Activated CD4-positive, alpha-beta T cell treated with anti-CD3 and anti-CD28 coated beads, Interleukin-2, amount 50 U/mL, for 48 hours (primary cell): ENCODE measurements around the gene SCYGR6.

ENCODE experiments used
- DNase-seq, 2 experiments: peaks; one replicate each; pipeline ENCODE4 v3.0.0-alpha.2; 2020

SCYGR6 gene

DNA sequence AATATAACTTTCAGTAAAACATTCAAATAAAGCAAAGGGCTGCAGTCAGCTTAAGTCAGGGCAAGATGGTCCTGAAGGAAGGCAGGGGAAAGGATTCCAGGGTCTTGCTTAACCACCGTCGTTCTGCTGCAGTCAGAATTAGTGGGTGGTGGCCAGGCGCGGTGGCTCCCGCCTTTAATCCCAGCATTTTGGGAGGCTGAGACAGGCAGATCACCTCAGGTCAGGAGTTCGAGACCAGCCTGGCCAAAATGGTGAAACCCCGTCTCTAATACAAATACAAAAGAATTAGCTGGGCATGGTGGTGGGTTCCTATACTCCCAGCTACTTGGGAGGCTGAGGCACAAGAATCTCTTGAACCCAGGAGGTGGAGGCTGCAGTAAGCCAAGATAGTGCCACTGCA lies 13.6 kb downstream of the SCYGR6 start:
- no peak for DNase-seq

DNA sequence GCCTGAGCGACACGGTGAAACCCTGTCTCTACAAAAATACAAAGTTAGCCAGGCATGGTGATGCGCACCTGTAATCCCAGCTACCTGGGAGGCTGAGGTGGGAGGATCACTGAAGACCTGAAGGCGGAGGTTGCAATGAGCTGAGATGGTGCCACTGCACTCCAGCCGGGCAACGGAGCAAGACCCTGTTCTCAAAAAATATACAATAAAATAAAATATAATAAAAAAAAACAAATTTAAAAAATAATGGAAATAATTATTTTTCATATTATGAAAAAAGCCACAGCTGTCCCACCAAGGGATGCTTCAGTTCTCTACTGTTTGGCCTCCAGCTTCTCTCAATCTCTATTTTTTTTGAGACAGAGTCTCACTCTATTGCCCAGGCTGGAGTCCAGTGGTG lies 17.2 kb downstream of the SCYGR6 start:
- no peak for DNase-seq

DNA sequence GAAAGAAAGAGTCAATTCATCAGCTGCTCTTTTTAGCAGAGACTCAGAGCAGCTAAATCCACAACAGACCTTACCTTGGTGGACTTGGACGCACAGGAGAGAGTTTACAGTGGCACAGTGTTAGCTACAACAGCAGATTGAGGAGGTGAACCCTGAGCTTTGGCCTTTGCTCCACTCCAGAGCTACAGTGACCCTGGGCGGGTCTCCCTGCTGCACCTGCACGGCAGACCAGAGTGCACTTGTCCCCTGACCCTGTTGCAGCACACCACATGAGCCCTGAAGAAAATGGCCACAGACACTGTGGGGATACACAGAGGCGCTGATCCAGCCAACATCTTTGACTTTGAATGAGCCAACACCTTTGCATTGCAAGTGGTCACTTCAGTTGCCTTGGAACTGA lies 17.7 kb downstream of the SCYGR6 start:
- no peak for DNase-seq

DNA sequence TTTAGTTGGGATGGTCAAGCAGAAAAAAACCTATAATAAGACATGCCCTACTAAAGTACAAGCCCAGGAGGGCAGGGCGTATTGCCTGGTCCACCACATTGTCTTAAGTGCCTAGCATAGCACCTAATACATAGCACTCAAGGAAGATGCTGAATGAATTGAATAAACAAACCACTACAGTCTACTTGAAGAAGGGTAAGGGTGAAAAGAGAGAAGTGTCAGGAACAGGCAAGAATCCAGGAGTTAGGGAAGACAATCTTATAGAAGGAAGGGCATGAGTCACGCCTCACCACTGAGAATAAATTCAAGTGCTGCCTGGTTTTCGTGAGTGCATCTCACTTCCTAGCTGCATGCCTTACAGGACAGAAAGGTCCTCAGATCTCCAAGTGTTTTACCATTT lies 20.6 kb downstream of the SCYGR6 start:
- no peak for DNase-seq

DNA sequence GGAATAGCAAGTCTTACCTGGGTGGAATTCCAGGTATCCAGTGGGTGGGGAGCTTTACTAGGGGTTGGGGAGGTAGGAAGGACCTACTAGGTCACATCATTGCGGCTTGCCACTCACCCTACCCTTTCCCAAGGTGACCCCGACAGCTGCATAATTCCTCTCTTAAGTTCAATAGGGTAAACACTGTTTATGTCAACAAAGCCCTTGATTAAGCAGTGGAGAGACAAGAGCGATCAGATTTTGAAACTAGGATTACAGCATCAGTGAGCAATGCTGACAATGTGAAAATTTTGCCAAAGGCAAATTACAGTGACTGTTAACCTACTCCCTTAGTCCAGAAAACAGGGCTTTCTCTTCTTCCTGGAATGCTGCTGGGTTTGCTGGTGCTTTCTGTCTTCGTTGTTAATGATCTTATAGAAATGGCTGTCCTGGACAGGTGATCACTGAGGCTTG lies 21.3 kb downstream of the SCYGR6 start:
- DNase-seq, result no peak

DNA sequence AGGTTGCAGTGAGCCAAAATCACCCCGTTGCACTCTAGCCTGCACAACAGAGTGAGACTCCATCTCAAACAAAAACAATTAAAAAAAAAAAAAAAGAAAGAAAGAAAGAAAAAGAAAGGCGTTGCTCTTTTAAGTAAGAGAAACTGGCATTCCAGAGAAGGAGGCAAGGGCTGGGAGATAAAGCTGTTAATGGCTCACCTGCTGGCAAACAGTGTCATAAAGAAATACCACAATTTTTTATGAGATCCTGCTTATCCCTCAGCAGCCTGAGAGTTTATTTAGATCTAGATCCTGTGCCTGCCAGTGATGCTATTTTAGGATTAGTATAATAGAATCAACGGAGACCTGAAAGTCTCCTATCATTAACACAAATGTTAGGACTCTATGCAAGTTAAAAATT lies 23.0 kb downstream of the SCYGR6 start:
- DNase-seq, result no peak

DNA sequence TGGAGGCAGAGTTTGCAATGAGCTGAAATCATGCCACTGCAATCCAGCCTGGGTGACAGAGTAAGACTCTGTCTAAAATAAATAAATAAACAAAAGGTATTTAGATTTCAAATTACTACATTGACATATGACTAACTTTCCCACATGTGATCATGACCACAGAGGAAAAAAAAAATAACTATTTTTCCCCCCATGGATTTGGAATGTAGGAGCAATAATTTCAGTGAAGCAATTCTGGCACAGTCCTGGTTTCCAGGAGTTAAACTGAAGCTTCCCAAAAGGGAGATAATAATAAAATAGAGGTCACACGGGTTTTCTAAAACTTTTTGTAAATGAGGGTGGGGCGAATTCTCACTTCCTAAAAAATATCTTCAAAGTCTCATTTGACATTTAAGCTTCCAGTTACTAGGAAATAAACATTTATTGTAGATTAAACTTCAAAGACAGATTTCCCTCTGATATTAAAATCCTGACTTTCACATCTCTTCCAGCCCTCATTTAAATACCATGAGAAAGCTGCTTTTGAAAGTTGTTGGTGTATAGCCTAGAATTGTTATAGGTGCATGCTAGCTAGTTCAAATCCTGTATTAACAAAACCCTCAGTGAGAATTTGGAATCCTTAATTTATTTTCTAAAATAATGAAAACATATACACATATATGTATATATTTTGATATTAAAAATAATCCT lies 27.4 kb downstream of the SCYGR6 start:
- DNase-seq, result no peak

DNA sequence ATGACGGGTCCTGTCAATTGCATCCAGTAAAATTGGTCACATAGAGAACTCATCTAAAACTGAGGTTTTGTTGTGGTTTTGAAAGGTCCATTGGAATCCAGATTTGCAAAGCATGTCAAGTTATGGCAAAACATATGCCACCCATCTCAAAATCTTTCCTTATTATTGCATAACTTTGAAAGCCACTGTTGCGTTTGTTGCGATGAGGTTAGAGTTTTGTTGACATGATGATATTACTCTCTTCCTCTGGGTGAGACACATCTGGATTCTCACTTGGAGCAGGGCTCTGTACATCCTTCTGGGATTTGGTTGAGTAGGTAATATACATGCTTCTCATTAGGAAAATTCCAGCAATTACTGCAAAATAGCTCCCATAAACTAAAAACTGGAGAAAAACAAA lies 37.4 kb downstream of the SCYGR6 start:
- no peak for DNase-seq

DNA sequence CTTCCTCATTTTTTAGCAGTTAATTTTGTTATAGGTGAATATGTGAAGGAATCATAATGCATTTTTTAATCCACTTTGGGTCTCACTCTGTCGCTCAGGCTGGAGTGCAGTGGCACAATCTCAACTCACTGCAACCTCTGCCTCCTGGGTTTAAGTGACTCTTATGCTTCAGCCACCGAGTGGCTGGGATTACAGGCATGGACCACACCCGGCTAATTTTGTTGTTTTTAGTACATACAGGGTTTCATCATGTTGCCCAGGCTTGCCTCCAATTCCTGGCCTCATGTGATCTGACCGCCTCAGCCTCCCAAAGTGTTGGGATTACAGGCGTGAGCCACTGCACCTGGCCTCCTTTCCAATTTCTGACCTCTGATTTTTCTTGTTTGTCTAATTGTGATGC lies 40.3 kb downstream of the SCYGR6 start:
- DNase-seq, result no peak

DNA sequence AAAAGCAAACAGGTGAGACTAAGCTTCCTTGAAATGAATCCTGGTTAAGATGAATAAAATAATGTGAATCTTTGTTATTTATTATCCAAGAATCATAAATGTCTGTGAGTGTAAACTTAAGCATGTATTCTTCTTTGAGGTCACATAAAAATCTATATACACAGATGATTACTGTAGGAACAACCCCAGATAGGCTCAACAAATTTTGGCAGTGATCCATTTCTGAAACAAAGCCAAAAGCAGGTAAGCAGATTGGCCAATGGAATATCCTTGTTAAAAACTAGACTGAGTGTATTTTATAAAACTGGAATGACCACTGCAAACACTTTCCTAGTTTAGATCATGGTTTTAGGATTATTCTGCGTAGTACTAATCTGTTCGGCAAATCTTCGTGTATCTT lies 46.6 kb downstream of the SCYGR6 start:
- no peak for DNase-seq

DNA sequence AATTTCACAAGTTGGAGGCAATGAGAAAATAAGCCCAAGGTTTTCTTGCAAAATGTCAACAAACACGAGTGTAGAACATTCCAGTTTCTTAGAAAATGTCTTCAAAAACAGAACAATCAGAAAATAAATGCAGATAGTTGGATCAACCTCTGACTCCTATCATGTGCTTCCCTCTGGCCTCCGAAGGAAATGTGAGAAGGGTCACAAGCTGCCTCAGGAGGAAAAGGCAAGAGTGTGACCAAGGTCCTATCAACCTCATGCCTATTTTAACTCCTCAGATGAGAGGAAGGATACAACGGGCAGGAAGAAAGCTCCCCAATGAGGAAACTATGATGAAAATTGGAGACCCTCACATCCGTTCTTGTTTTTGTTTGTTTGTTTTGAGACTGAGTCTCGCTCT lies 50.1 kb downstream of the SCYGR6 start:
- DNase-seq, result no peak
